ENCODE measurements around the gene TIMM13.

TIMM13 gene

GRCh38 chr19:2455851-2456570 is 28.6 kb upstream of the TIMM13 start:
- peak overlapping the region; percentile 98 for H3K4me3 ChIP-seq (ENCODE audit: low read depth, low read length)
- no peak for DNase-seq (ENCODE audit: low read depth)

- H3K4me3 ChIP-seq (ENCODE audit: low read depth, low read length), result peak overlapping the region; percentile 98
- DNase-seq (ENCODE audit: low read depth), result no peak
These were observed 27.8 kb upstream of the TIMM13 start for GRCh38 chr19:2454962-2455850.

- no peak overlapping the region for H3K4me3 ChIP-seq (ENCODE audit: low read depth, low read length)
- no peak for DNase-seq (ENCODE audit: low read depth)
These were observed 27.0 kb upstream of the TIMM13 start for GRCh38 chr19:2454199-2454961.

DNA sequence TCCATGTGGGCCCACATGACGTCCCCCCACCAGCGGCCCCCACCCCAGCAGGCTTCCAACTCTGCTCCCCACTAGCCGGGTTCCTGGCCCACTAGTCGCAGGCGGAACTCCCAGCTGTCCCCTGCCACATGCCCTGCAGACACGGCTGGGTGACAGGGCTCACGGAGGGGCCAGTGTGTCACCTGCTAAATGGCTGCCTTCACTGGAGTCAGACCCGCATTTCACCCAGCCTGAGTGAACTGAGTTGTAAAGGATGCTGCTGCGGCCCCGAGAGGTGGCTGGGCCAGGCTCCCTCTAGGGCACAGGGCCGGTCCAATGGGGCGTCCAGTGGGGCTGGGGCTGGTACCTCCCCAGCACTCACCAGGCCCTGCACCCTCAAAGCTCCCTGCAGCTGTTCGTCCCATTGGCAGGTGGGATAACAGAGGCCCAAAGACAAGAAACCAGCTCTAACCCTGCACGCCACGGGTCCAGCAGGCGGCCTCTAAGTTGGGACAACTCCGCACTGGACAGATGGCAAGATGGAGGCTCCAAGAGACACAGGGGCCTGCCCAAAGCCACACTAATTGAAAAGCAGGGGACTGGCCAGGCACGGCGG is 26.1 kb upstream of the TIMM13 start:
- no peak for DNase-seq (ENCODE audit: low read depth)
- H3K4me3 ChIP-seq (ENCODE audit: low read depth, low read length), result no peak overlapping the region

DNA sequence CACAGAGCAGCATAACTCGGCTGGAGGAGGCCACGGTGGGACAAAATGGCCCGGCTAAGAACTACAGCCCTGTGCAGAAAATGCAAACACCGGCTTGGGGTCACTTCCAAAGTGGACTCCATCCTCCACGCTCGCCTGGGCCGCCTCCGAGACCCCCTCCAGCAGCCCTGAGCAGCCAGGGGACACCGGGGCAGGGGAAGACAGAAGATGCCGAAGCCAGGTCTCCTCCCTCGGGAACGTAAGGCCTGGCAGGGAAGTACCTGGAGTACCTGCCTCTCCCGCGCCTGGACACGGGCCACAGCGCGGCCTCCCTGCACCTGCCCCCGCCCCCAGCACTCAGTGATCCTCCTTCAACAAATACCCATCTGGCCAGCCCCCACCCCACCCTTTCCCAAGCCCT is 24.4 kb upstream of the TIMM13 start:
- no peak for DNase-seq (ENCODE audit: low read depth)
- no peak overlapping the region for H3K4me3 ChIP-seq (ENCODE audit: low read depth, low read length)

- H3K4me3 ChIP-seq (ENCODE audit: low read depth, low read length), result no peak overlapping the region
- no peak for DNase-seq (ENCODE audit: low read depth)
These were observed 23.8 kb upstream of the TIMM13 start for GRCh38 chr19:2451138-2451537.

GRCh38 chr19:2449019-2449418 is 21.6 kb upstream of the TIMM13 start:
- H3K4me3 ChIP-seq (ENCODE audit: low read depth, low read length), result no peak overlapping the region
- no peak for DNase-seq (ENCODE audit: low read depth)

DNA sequence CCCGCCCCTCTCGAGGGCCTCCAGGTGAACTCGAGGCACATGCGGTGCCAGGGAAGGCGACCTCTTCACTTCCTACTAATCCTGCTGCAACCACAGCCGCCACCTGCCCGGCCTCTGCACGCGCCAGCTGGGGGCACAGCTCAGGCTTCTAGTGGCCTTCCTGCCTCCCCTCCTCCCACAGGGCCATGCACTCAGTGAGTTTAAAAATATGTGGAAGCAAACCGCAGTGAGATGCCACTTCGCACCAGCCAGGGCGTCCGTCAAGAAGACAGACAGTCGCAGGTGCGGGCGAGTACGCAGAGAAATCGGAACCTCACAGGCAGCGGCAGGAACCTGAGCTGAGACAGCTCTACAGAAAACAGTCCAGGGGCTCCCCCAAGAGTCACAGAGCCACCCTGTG is 19.0 kb upstream of the TIMM13 start:
- DNase-seq (ENCODE audit: low read depth), result peak; percentile 52
- no peak overlapping the region for H3K4me3 ChIP-seq (ENCODE audit: low read depth, low read length)

DNA sequence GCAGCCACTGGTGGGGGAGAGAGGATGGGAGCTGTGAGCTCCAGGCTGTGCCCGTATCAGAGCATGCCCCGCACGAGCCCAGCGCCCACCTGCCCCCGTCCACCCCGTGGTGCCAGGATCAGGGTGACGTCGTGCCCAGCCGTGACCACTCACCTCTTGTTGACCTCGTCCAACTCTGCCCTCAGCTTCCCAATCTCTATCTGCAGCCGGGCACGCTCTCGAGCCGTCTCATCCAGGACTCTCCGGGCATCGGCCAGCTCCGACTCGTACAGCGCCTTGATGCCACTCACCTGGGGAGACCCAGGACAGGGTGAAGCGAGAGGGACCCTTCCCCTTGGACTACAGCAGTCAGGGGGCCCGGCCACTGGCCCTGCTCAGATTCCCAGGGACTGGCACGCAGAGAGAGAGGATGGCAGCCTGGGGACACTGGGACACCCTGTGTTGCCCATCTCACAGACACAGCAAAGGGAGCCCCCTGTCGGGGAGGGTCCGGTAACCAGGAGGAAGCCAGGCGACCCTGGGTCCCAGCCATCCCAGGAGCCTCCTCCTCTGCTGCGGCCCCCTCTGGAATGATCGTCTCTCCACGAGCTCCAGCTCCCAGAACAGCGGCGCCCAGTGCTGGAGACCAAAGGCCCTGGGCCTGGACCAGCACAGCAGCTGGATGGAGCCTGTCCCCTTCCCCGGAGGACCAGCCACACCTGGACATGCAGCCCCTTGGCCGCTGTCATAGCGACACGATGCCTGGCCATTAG is 17.0 kb upstream of the TIMM13 start:
- no peak overlapping the region for H3K4me3 ChIP-seq (ENCODE audit: low read depth, low read length)
- DNase-seq (ENCODE audit: low read depth), result no peak

DNA sequence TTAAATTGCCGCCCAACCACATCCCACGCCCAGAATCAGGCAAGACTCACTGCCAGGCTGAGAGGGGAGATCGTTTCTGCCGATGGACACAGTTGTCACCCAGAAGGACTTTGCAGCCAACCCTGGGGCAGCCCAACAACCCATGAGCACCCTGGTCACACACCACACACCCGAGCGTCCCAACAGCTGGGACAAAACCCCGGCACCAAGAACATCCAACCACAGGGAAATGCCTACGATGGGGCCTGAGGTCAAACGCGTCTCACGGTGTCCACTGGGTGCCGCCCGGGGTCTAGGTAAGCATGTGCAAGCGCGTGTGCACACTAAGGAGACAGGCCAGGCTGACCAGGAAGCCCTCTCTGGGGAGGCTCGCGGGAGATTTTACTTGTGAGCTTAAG is 16.4 kb upstream of the TIMM13 start:
- no peak overlapping the region for H3K4me3 ChIP-seq (ENCODE audit: low read depth, low read length)
- DNase-seq (ENCODE audit: low read depth), result no peak

- no peak overlapping the region for H3K4me3 ChIP-seq (ENCODE audit: low read depth, low read length)
- no peak for DNase-seq (ENCODE audit: low read depth)
These were observed 15.9 kb upstream of the TIMM13 start for GRCh38 chr19:2443116-2443784.

DNA sequence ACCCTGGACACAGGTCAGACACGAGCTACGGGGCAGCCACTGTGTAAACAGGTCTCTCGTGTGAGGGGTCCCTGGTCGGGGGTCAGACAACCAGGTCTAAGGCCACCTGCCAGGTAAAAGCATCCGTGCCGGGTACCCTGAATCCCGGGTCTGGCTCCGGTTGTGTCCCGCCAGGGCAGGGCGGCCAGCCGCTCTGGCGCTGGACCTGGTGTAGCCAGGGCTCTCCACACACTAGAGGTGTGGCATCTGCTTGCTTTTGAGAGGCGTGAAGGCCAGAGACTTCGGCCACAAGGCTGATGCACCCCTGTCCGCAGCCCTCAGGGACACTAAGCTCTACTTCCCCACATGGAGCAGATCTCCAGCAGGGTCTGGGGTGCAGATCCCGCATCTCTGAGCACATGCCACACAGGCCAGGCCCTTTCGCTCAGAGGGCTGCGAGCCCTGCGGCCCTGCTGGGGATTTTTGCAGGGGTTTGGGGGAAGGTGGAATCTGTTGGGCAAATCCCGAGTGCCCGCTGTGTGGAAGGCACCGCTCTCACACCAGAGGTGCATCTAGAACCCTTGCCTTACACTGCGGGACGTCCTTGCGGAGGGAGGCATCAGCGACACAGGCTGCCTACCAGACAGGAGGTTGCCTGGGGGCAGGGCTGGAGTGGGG is 13.8 kb upstream of the TIMM13 start:
- DNase-seq (ENCODE audit: low read depth), result no peak
- H3K4me3 ChIP-seq (ENCODE audit: low read depth, low read length), result no peak overlapping the region

- H3K4me3 ChIP-seq (ENCODE audit: low read depth, low read length), result no peak overlapping the region
- no peak for DNase-seq (ENCODE audit: low read depth)
These were observed 13.1 kb upstream of the TIMM13 start for GRCh38 chr19:2440515-2440914.

GRCh38 chr19:2438178-2438577 is 10.8 kb upstream of the TIMM13 start:
- H3K4me3 ChIP-seq (ENCODE audit: low read depth, low read length), result no peak overlapping the region
- DNase-seq (ENCODE audit: low read depth), result no peak

- H3K4me3 ChIP-seq (ENCODE audit: low read depth, low read length), result no peak overlapping the region
- DNase-seq (ENCODE audit: low read depth), result no peak
These were observed 9.5 kb upstream of the TIMM13 start for GRCh38 chr19:2436926-2437325.

GRCh38 chr19:2436384-2436783 is 9.0 kb upstream of the TIMM13 start:
- no peak overlapping the region for H3K4me3 ChIP-seq (ENCODE audit: low read depth, low read length)
- no peak for DNase-seq (ENCODE audit: low read depth)

GRCh38 chr19:2434721-2435265 is 7.4 kb upstream of the TIMM13 start:
- no peak for DNase-seq (ENCODE audit: low read depth)
- no peak overlapping the region for H3K4me3 ChIP-seq (ENCODE audit: low read depth, low read length)

- DNase-seq (ENCODE audit: low read depth), result no peak
- H3K4me3 ChIP-seq (ENCODE audit: low read depth, low read length), result no peak overlapping the region
These were observed 6.9 kb upstream of the TIMM13 start for GRCh38 chr19:2434267-2434666.
